Activated naive CD8-positive, alpha-beta T cell treated with anti-CD3 and anti-CD28 coated beads, Interleukin-2, amount 10 ng/mL, durations not matched to agents 7 days and 5 days (primary cell): ENCODE data around the gene MGAT4C. TPM values are rescaled to one million over a fixed set of nuclear protein-coding genes. Genes with fewer than 3 reads are reported as not detected.
"Not testable (repeated sequence)": the region's sequence is repeated elsewhere in the genome, so short reads cannot be mapped to it uniquely, and the experiment has no call there.

Experiments used
- ATAC-seq: fragments of 150-1000 bp; cut with Tn5 transposase; one replicate; pipeline ENCODE4 v1.10.0; 2021; ENCODE audit warnings: low read depth, moderate library complexity
- POLR2A ChIA-PET: fragments of 350-600 bp; sonication (Branson Sonifier 250); formaldehyde crosslinking; loops from one replicate; lab custom pipeline; 2021; ENCODE audit warnings: antibody characterized with exemption; lab: Charles Lee
- DNase-seq: peaks from one replicate; pipeline ENCODE4 v3.0.0; 2021
- H3K27ac Mint-ChIP-seq: one replicate; pipeline ENCODE4 v1.8.0; 2022; ENCODE audit warnings: mild to moderate bottlenecking, mixed read lengths
- H3K27me3 Mint-ChIP-seq: one replicate; pipeline ENCODE4 v1.8.0; 2022; ENCODE audit warnings: mild to moderate bottlenecking, moderate library complexity, mixed read lengths
- H3K36me3 Mint-ChIP-seq: one replicate; pipeline ENCODE4 v1.8.0; 2021; ENCODE audit warnings: mild to moderate bottlenecking, mixed read lengths
- H3K4me1 Mint-ChIP-seq: one replicate; pipeline ENCODE4 v1.8.0; 2021; ENCODE audit warnings: mixed read lengths
- H3K4me3 Mint-ChIP-seq: one replicate; pipeline ENCODE4 v1.8.0; 2022; ENCODE audit warnings: mild to moderate bottlenecking, moderate library complexity, mixed read lengths
- H3K9me3 Mint-ChIP-seq: one replicate; pipeline ENCODE4 v1.8.0; 2021; ENCODE audit warnings: mixed read lengths
- total RNA-seq, 2 experiments: library from RNA; stranded (reverse); gene quantifications; one replicate each; pipeline ENCODE4 v1.2.3, GENCODE V29; 2021

MGAT4C gene
- total RNA-seq, 2 experiments from 2014 or later, result not detected

GRCh38 chr12:86059052-86059451 is 197.1 kb downstream of the MGAT4C start:
- H3K36me3 Mint-ChIP-seq, H3K9me3 Mint-ChIP-seq, H3K4me3 Mint-ChIP-seq, H3K27me3 Mint-ChIP-seq, DNase-seq, H3K27ac Mint-ChIP-seq, ATAC-seq, POLR2A ChIA-PET, H3K4me1 Mint-ChIP-seq: not testable (repeated sequence)

- POLR2A ChIA-PET, result no interaction called here
- H3K9me3 Mint-ChIP-seq, result no peaks in the 10 kb centered on the region
- no peaks in the 10 kb centered on the region for H3K27me3 Mint-ChIP-seq
- no peak overlapping the region for H3K27ac Mint-ChIP-seq
- ATAC-seq (no peak), DNase-seq (no peak)
- no peaks in the 10 kb centered on the region for H3K36me3 Mint-ChIP-seq
- H3K4me1 Mint-ChIP-seq, result no peaks in the 10 kb centered on the region
- H3K4me3 Mint-ChIP-seq, result no peak overlapping the region
Observed at GRCh38 chr12:86057092-86057845, 198.9 kb downstream of the MGAT4C start.

DNA sequence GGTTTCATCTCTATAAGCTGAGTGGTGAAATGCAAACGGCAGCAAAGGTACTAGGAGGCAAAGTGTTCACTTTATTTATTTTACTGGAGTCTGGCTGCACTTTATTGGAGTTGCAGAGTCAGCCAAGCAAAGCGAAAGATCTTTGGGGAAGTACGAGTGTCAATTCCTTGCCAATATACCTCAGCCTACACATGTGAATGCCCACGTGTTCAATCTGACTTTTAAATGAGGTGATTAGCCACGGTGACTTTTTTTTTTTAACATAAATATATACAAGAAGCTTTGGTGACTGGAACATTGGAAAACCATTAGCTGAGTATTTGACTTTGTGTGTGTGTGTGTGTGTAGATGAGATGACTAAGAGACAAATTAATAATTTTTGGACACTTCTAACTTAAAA is 203.3 kb downstream of the MGAT4C start:
- Mint-ChIP-seq H3K4me1 (no peaks in the 10 kb centered on the region), H3K27me3 (no peaks in the 10 kb centered on the region), H3K27ac (no peak overlapping the region), H3K9me3 (no peaks in the 10 kb centered on the region), H3K4me3 (no peak overlapping the region), H3K36me3 (no peaks in the 10 kb centered on the region)
- DNase-seq, result no peak
- no peak for ATAC-seq
- POLR2A ChIA-PET, result no interaction called here

GRCh38 chr12:86050010-86050409 is 206.2 kb downstream of the MGAT4C start:
- Mint-ChIP-seq H3K9me3 (peaks cover 3% of the 10 kb centered on the region), H3K4me3 (no peak overlapping the region), H3K27ac (no peak overlapping the region), H3K27me3 (no peaks in the 10 kb centered on the region), H3K36me3 (no peaks in the 10 kb centered on the region), H3K4me1 (no peaks in the 10 kb centered on the region)
- POLR2A ChIA-PET, result no interaction called here
- DNase-seq (no peak), ATAC-seq (no peak)

GRCh38 chr12:86044396-86044795 is 211.8 kb downstream of the MGAT4C start:
- POLR2A ChIA-PET, result no interaction called here
- Mint-ChIP-seq H3K27ac (no peak overlapping the region), H3K4me1 (no peaks in the 10 kb centered on the region), H3K9me3 (peaks cover 6% of the 10 kb centered on the region), H3K36me3 (no peaks in the 10 kb centered on the region), H3K27me3 (no peaks in the 10 kb centered on the region), H3K4me3 (no peak overlapping the region)
- ATAC-seq (no peak), DNase-seq (no peak)

DNA sequence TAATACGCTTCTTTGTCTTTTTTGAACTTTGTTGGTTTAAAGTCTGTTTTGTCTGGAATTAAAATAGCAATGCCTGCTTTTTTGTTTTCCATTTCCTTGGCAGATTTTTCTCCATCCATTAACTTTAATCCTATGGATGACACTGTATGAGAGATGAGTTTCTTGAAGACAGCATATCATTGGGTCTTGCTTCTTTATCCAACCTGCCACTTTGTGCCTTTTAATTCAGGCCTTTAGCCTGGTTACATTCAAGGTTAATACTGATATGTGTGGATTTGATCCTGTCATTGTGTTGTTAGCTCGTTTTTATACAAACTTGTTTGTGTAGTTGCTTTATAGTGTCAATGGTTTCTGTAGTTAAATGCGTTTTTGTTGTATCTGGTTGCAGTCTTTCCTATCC is 214.1 kb downstream of the MGAT4C start:
- Mint-ChIP-seq H3K4me3 (no peak overlapping the region), H3K4me1 (no peaks in the 10 kb centered on the region), H3K27me3 (no peaks in the 10 kb centered on the region), H3K9me3 (peaks cover 6% of the 10 kb centered on the region), H3K36me3 (no peaks in the 10 kb centered on the region), H3K27ac (no peak overlapping the region)
- ATAC-seq (no peak), DNase-seq (no peak)
- POLR2A ChIA-PET, result no interaction called here

- POLR2A ChIA-PET, result no interaction called here
- ATAC-seq, result no peak
Observed at GRCh38 chr12:86018361-86018760, 237.8 kb downstream of the MGAT4C start.

DNA sequence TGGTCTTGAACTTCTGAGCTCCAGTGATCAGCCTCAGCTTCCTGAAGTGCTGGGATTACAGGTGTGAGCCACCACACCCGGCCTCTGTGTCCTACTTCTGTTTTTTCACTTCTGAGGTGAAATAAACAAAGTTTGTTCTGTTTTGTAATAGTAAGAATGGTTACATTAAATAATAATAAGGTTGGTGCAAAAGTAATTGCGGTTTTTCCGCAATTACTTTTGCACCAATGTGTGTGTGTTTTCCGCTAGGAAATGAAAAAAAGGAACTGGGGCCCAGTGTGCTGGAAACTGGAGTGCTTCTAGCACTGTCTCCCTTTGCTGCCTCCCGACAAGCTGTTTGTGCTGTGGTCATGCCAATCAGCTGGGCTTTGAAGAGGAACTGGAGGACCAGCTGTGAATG is 241.2 kb downstream of the MGAT4C start:
- no peaks in the 10 kb centered on the region for H3K36me3 Mint-ChIP-seq
- H3K9me3 Mint-ChIP-seq, result peaks cover 3% of the 10 kb centered on the region
- DNase-seq (no peak), ATAC-seq (no peak)
- POLR2A ChIA-PET, result no interaction called here
- H3K4me3 Mint-ChIP-seq, result no peak overlapping the region
- no peaks in the 10 kb centered on the region for H3K27me3 Mint-ChIP-seq
- no peak overlapping the region for H3K27ac Mint-ChIP-seq
- no peaks in the 10 kb centered on the region for H3K4me1 Mint-ChIP-seq

More at GRCh38 chr12:86018361-86018760, 237.8 kb downstream of the MGAT4C start:
- H3K4me1 Mint-ChIP-seq, result no peaks in the 10 kb centered on the region
- no peak for DNase-seq
- H3K36me3 Mint-ChIP-seq, result no peaks in the 10 kb centered on the region
- H3K27me3 Mint-ChIP-seq, result no peaks in the 10 kb centered on the region
- H3K9me3 Mint-ChIP-seq, result peaks cover 5% of the 10 kb centered on the region
- no peak overlapping the region for H3K4me3 Mint-ChIP-seq
- no peak overlapping the region for H3K27ac Mint-ChIP-seq

DNA sequence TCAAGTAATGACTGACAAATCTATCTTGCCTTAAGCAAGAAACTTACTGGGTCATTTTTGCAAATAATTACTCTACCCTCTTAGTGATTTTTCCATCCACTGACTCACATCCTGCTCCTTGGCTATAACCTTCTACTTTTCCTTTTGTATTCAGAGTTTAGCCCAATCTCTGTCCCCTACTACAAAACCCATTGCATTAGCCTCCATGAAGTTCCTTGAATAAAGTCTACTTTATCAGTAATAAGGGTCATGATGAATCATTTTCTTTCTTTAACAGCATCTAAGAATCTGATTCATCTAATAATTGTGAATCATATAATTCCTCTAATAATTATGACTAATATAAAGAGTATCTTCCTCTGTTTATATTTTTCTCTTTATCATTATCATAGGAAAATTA is 249.5 kb downstream of the MGAT4C start:
- no peak overlapping the region for H3K4me3 Mint-ChIP-seq
- no peaks in the 10 kb centered on the region for H3K36me3 Mint-ChIP-seq
- H3K27ac Mint-ChIP-seq, result no peak overlapping the region
- no peaks in the 10 kb centered on the region for H3K4me1 Mint-ChIP-seq
- POLR2A ChIA-PET, result no interaction called here
- no peaks in the 10 kb centered on the region for H3K27me3 Mint-ChIP-seq
- DNase-seq (no peak), ATAC-seq (no peak)
- peaks cover 5% of the 10 kb centered on the region for H3K9me3 Mint-ChIP-seq

GRCh38 chr12:85998074-85998473 is 258.1 kb downstream of the MGAT4C start:
- peaks cover 18% of the 10 kb centered on the region for H3K9me3 Mint-ChIP-seq
- H3K27ac Mint-ChIP-seq, result no peak overlapping the region
- no peaks in the 10 kb centered on the region for H3K27me3 Mint-ChIP-seq
- no peak overlapping the region for H3K4me3 Mint-ChIP-seq
- no peaks in the 10 kb centered on the region for H3K4me1 Mint-ChIP-seq
- DNase-seq (no peak), ATAC-seq (no peak)
- POLR2A ChIA-PET, result no interaction called here
- H3K36me3 Mint-ChIP-seq, result no peaks in the 10 kb centered on the region

GRCh38 chr12:85996280-85996679 is 259.9 kb downstream of the MGAT4C start:
- Mint-ChIP-seq H3K4me1 (no peaks in the 10 kb centered on the region), H3K27ac (no peak overlapping the region), H3K27me3 (no peaks in the 10 kb centered on the region), H3K9me3 (peaks cover 18% of the 10 kb centered on the region), H3K4me3 (no peak overlapping the region), H3K36me3 (no peaks in the 10 kb centered on the region)
- ATAC-seq (no peak), DNase-seq (no peak)
- POLR2A ChIA-PET, result no interaction called here

DNA sequence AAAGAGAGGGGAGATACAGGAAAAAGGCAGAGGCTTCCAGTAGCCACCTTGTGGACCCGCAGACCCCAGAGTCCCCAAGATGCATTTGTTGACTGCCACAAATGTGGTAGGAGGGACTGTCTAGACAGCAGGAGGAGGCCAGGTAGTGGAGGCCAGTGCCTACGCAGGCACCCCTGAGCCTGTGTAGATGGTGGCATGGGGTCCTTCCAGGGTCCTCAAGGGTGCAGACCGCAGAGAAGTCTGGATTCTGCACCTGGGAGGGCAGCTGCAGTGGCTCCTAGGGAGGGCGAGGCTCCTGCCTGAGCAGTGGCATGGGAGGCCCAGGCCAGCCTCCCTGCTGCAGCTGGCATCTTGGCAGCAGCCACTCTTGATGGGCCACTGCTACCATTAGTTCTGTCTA is 262.4 kb downstream of the MGAT4C start:
- no peaks in the 10 kb centered on the region for H3K36me3 Mint-ChIP-seq
- no peaks in the 10 kb centered on the region for H3K27me3 Mint-ChIP-seq
- no peak for ATAC-seq
- no peak overlapping the region for H3K27ac Mint-ChIP-seq
- H3K9me3 Mint-ChIP-seq, result peaks cover 15% of the 10 kb centered on the region
- H3K4me3 Mint-ChIP-seq, result no peak overlapping the region
- DNase-seq, result no peak
- H3K4me1 Mint-ChIP-seq, result no peaks in the 10 kb centered on the region
- POLR2A ChIA-PET, result no interaction called here

- Mint-ChIP-seq H3K36me3 (no peaks in the 10 kb centered on the region), H3K4me3 (no peak overlapping the region), H3K4me1 (no peaks in the 10 kb centered on the region), H3K27me3 (no peaks in the 10 kb centered on the region), H3K27ac (no peak overlapping the region), H3K9me3 (no peaks in the 10 kb centered on the region)
- ATAC-seq, result no peak
- DNase-seq, result no peak
- POLR2A ChIA-PET, result no interaction called here
Observed at GRCh38 chr12:85985996-85986395, 270.2 kb downstream of the MGAT4C start.

DNA sequence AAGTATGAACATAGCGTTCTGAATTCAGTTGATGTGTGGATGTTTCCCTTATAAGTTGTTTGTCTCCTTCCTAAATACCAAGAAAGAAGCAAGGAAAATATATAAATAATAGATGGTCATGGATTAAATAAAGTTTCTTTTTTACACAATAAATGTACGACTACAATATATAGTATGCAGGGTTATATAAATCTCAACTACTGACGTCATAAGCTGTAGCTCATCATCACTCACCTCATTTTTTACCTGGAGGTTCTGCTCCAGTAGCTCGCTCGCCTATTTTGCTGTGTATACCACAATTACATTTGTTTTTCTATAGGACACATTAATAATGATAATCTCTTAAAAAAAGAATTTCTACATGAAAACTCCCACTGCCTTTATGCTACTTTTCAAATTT is 272.6 kb downstream of the MGAT4C start:
- POLR2A ChIA-PET, result no interaction called here
- ATAC-seq, result no peak
- Mint-ChIP-seq H3K4me1 (no peaks in the 10 kb centered on the region), H3K4me3 (no peak overlapping the region), H3K27me3 (no peaks in the 10 kb centered on the region), H3K36me3 (no peaks in the 10 kb centered on the region), H3K9me3 (no peaks in the 10 kb centered on the region), H3K27ac (no peak overlapping the region)
- no peak for DNase-seq
